ENCODE results near the gene FBLIM1. TPM values are rescaled to one million over a fixed set of nuclear protein-coding genes. Genes with fewer than 3 reads are reported as not detected.

Gene FBLIM1
- total RNA-seq: 100 to 1,000 TPM in 3 of 7 donors, 10 to 100 TPM in 4; 40.7 to 160 (median 70.8) TPM
- polyA plus RNA-seq: 10 to 100 TPM; 39.0 to 59.2 TPM
- long read RNA-seq, donor 1, transcript FBLIM1-202 (9 exons, 3,695 nt): major isoform, 50 of 219 reads
- long read RNA-seq, donor 1, transcript FBLIM1-212 (2 exons, 506 nt): minor isoform, 5 of 219 reads
- long read RNA-seq, donor 1, partial matches to known transcripts: 35 of 219 reads
- long read RNA-seq, donor 1, other reads (novel, unspliced or antisense): 128 of 219 reads
- long read RNA-seq, donor 2, partial matches to known transcripts: 20 of 23 reads
- long read RNA-seq, donor 2, other reads (novel, unspliced or antisense): 0 of 23 reads
- long read RNA-seq, donor 3, transcript FBLIM1-202 (9 exons, 3,695 nt): major isoform, 56 of 290 reads
- long read RNA-seq, donor 3, partial matches to known transcripts: 168 of 290 reads
- long read RNA-seq, donor 3, other reads (novel, unspliced or antisense): 65 of 290 reads

- H3K4me3 ChIP-seq: peak within 1 kb of the TSS; percentile 59
- TF ChIP-seq EP300 (IDR thresholded peaks at IDR 0.05) (no peak), CTCF (IDR thresholded peaks at IDR 0.05) (no peak), POLR2A (IDR thresholded peaks at IDR 0.05) (no peak)
- 1 to 7% (median 2%) methylated on average over 14 to 58 of the region's 58 CpGs for WGBS, 3 donors
- no peaks in the 10 kb centered on the region for H3K36me3 ChIP-seq
- H3K4me1 ChIP-seq (ENCODE audit: insufficient read depth): peaks cover 12% of the 10 kb centered on the region
- H3K27me3 ChIP-seq: no peaks in the 10 kb centered on the region
- intact Hi-C loops (cut with DNase I): no loop called here
- DNase-seq: peak in 4 of 5 donors; percentile 62 to 74 (median 71)
- peak within 1 kb of the TSS; percentile 65 to 76 for H3K27ac ChIP-seq
- H3K9me3 ChIP-seq: no peaks in the 10 kb centered on the region
These were observed at the start of gene FBLIM1 for GRCh38 chr1:15758343-15758931. Gene FBLIM1, plus strand, starts transcription at chr1:15758795. Its CDS starts 6,189 bp downstream, at chr1:15764984.

- no peak overlapping the region for H3K27ac ChIP-seq
- no peaks in the 10 kb centered on the region for H3K27me3 ChIP-seq
- H3K9me3 ChIP-seq: no peaks in the 10 kb centered on the region
- intact Hi-C loops (cut with DNase I): no loop called here
- no peak overlapping the region for H3K4me3 ChIP-seq
- TF ChIP-seq POLR2A (IDR thresholded peaks at IDR 0.05) (no peak), EP300 (IDR thresholded peaks at IDR 0.05) (no peak)
- WGBS, 3 donors: 94 to 96% (median 95%) methylated on average over 4 of the region's 4 CpGs
- no peaks in the 10 kb centered on the region for H3K36me3 ChIP-seq
- peaks cover 12% of the 10 kb centered on the region for H3K4me1 ChIP-seq (ENCODE audit: insufficient read depth)
- DNase-seq: no peak
These were observed 49.4 kb upstream of the FBLIM1 start for GRCh38 chr1:15709226-15709625.

- Histone ChIP-seq H3K27ac (no peak overlapping the region), H3K9me3 (no peaks in the 10 kb centered on the region), H3K27me3 (no peaks in the 10 kb centered on the region), H3K4me3 (no peak overlapping the region), H3K4me1 (ENCODE audit: insufficient read depth) (peaks cover 8% of the 10 kb centered on the region), H3K36me3 (no peaks in the 10 kb centered on the region)
- 71 to 75% (median 71%) methylated on average over 4 of the region's 4 CpGs for WGBS, 3 donors
- no peak for DNase-seq
- no peak for TF ChIP-seq POLR2A (IDR thresholded peaks at IDR 0.05)
- TF ChIP-seq EP300 (IDR thresholded peaks at IDR 0.05): no peak
- intact Hi-C loops (cut with DNase I): no loop called here
These were observed 46.4 kb upstream of the FBLIM1 start for GRCh38 chr1:15712168-15712567.

- intact Hi-C loops (cut with DNase I): no loop called here
- peak overlapping the region in 1 of 2 donors; percentile 14 for H3K27ac ChIP-seq
- no peak overlapping the region for H3K4me3 ChIP-seq
- no peaks in the 10 kb centered on the region for H3K36me3 ChIP-seq
- H3K27me3 ChIP-seq: no peaks in the 10 kb centered on the region
- DNase-seq: peak in 1 of 5 donors; percentile 44
- TF ChIP-seq EP300 (IDR thresholded peaks at IDR 0.05) (no peak), POLR2A (IDR thresholded peaks at IDR 0.05) (no peak), CTCF (IDR thresholded peaks at IDR 0.05) (no peak)
- no peaks in the 10 kb centered on the region for H3K9me3 ChIP-seq
- 29 to 35% (median 34%) methylated on average over 4 of the region's 4 CpGs for WGBS, 3 donors
- peaks cover 8% of the 10 kb centered on the region for H3K4me1 ChIP-seq (ENCODE audit: insufficient read depth)
These were observed 44.0 kb upstream of the FBLIM1 start for GRCh38 chr1:15714406-15715136.

GRCh38 chr1:15717418-15718125 is 41.0 kb upstream of the FBLIM1 start:
- Histone ChIP-seq H3K4me3 (no peak overlapping the region), H3K27me3 (no peaks in the 10 kb centered on the region), H3K36me3 (no peaks in the 10 kb centered on the region), H3K4me1 (ENCODE audit: insufficient read depth) (peaks cover 7% of the 10 kb centered on the region), H3K9me3 (no peaks in the 10 kb centered on the region), H3K27ac (no peak overlapping the region)
- TF ChIP-seq POLR2A (IDR thresholded peaks at IDR 0.05) (no peak), EP300 (IDR thresholded peaks at IDR 0.05) (no peak), CTCF (IDR thresholded peaks at IDR 0.05) (no peak)
- intact Hi-C loops (cut with DNase I): no loop called here
- 88 to 90% (median 89%) methylated on average over 11 of the region's 11 CpGs for WGBS, 3 donors
- no peak for DNase-seq
